Measurements from ENCODE around the gene IVL. TPM values are rescaled to one million over a fixed set of nuclear protein-coding genes. Genes with fewer than 3 reads are reported as not detected.

IVL gene
- total and polyA plus RNA-seq, 2 donors (not counting 3 experiments of a cell fraction or from before 2014, with no cell fraction given) = not detected

- H3K36me3 ChIP-seq (ENCODE audit: control insufficient read depth in 2 of 2, extremely low read depth in 1 of 2, insufficient read depth in 2 of 2, low read length in 2 of 2) = no peaks in the 10 kb centered on the region
- H3K4me2 ChIP-seq (ENCODE audit: insufficient read depth, low read length) = no peak overlapping the region
- H4K20me1 ChIP-seq (replicated peaks; ENCODE audit: control insufficient read depth, extremely low read depth, insufficient read depth, low read length) = no peaks in the 10 kb centered on the region
- FAIRE-seq (no peak), DNase-seq (ENCODE audit: low read depth, low spot score) (no peak)
- H3K9ac ChIP-seq (replicated peaks; ENCODE audit: extremely low read depth, insufficient read depth, low read length) = no peak overlapping the region
- H3K27me3 ChIP-seq (ENCODE audit: control insufficient read depth in 2 of 2, insufficient read depth in 2 of 2, low read length in 2 of 2) = no peaks in the 10 kb centered on the region
- no peaks in the 10 kb centered on the region for H3K9me1 ChIP-seq (replicated peaks; ENCODE audit: control insufficient read depth, extremely low read depth, insufficient read depth, low read length)
- dilution Hi-C loops (cut with MboI; ENCODE audit: extremely low pct_ligation_motif_present, low sequenced_read_pairs) = no loop called here
- no peaks in the 10 kb centered on the region for H3K9me3 ChIP-seq (replicated peaks; ENCODE audit: control insufficient read depth, insufficient read depth, low read length)
- no peak overlapping the region for H3K27ac ChIP-seq (ENCODE audit: insufficient read depth, low read depth, low read length)
- ChIA-PET CTCF (no interaction called here), POLR2A (no interaction called here)
- intact Hi-C loops (cut with micrococcal nuclease) = no loop called here
- H3K4me3 ChIP-seq (replicated peaks in 1 of 3; ENCODE audit: insufficient read depth in 1 of 3, low read depth in 1 of 3, low read length in 3 of 3) = no peak overlapping the region
- no peaks in the 10 kb centered on the region for H3K4me1 ChIP-seq (ENCODE audit: control insufficient read depth, extremely low read depth, insufficient read depth, low read length)
- BruUV-seq (replicated peaks) = no TSS peak
- no peak overlapping the region for H2AFZ ChIP-seq (ENCODE audit: low read depth, low read length)
- H3K79me2 ChIP-seq (ENCODE audit: control insufficient read depth, insufficient read depth, low read length) = no peaks in the 10 kb centered on the region
- TF ChIP-seq MAX (IDR thresholded peaks at IDR 0.05; ENCODE audit: insufficient read depth, insufficient read length) (no peak), MYC (IDR thresholded peaks at IDR 0.05; ENCODE audit: low read depth, low read length) (no peak), FOS (IDR thresholded peaks at IDR 0.05; ENCODE audit: borderline replicate concordance, insufficient read depth, low read length) (no peak), POLR2A (IDR thresholded peaks at IDR 0.05; ENCODE audit: low read depth, low read length) (no peak), CTCF (IDR thresholded peaks at IDR 0.05; ENCODE audit: extremely low read depth in 1 of 2, insufficient read depth in 1 of 2, low read depth in 1 of 2, low read length in 2 of 2) (no peak), GATA2 (IDR thresholded peaks at IDR 0.05; ENCODE audit: insufficient read depth, insufficient read length, low read depth, low read length) (no peak), EZH2 (IDR thresholded peaks at IDR 0.05; ENCODE audit: borderline replicate concordance, low read depth, low read length, severe bottlenecking) (no peak), JUN (IDR thresholded peaks at IDR 0.05; ENCODE audit: borderline replicate concordance, insufficient read depth, insufficient read length, low read depth) (no peak), POLR2AphosphoS5 (IDR thresholded peaks at IDR 0.05; ENCODE audit: insufficient read depth, low read depth, low read length) (no peak)
These were observed 23.8 kb upstream of the IVL start for GRCh38 chr1:152884506-152884905.

Measured in endothelial cell of umbilical vein (primary cell).